GM19240 (cell line): ENCODE data around the gene ZBTB20.
A peak's percentile ranks its signal among the peaks of the same experiment; 100 is the strongest.
"Not testable (repeated sequence)": the region's sequence is repeated elsewhere in the genome, so short reads cannot be mapped to it uniquely, and the experiment has no call there.

Experiments used
- DNase-seq: peaks from one replicate; pipeline ENCODE4 v3.0.0; 2011; ENCODE audit warnings: low spot score; ENCODE audit not compliant: insufficient read length

Gene ZBTB20

DNA sequence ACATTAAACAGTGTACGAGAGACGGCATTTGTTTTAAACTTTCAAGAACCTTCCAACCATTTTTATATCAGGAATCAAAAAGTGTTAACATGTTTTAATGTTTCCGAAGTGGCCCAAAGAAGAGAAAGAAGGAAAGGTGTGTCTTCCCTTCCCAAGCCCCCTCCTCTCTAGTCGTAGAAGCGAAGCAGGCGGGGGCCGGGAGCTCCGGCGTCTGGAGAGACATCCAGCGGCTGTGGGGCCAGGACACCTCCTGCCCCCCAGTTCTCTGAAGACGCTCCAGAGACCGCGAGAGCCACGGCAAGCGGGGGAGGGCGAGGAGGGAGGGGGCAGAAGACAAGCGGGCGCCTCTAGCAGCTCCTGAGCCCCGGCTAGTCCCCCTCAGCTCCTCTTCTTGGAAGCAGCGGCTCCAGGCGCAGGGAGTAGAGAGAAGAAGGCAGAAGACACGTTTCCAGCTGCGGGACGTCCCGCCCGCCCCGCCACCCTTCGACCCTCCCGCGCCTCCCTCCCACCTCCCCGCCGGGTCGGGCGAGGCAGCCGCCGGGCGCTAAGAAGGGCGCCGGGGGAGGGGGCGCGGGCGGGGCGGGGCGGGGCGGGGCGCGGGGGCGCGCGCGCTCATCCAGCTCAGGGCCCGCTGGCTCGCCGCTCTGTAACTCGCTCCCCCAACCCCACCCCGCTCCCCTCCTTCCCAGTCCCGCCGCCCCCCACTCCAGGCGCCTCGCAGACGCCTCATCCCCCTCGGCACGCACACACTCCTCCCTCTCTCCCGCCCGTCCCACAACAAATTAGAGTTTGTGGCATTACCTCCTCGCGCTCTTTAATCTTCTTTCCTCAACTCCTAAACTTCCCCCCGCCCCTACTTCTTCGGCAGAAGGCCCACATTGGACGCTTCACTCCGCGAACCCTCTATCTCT, at the start of gene ZBTB20:
Gene ZBTB20, minus strand, starts transcription at position 871 of the 911 bp plus-strand sequence.
- DNase-seq: no peak

DNA sequence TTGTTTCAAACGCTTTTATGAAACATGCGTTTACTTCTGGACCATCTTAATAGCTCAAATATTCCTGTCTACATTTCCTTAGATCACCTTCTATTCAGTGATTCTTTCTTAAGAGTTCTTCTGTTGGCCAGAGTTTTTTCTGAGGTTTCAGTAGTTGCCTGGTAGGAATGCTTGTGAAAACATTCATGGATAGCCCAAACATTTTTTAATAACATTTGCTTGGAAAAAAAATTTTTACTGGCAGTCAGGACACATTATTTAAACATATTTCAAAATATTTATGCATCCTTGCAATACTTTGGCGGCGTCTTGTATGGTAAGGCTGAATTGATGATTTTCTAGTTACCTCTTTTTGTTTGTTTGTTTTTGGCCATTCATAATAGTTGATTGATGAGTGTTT, 47.4 kb upstream of the ZBTB20 start:
- no peak for DNase-seq

DNA sequence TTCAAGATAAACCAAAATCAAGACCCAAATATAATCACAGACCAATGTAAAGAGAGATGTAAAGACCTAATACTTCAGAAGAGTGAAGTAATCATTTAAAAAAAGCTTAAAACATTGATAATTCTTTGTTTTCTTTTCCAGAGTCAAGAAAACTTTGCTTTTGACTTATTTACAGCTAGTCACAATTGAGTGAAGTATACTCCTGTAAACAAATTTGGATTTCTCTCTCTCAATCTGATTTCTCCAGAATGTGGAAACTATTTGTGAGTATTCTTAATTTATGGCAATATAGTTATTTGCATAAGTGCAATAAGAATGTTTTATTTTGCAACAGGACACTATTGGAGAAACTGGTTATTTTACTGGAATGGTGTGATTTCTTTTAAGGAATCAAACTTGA, 43.7 kb upstream of the ZBTB20 start:
- no peak for DNase-seq

DNA sequence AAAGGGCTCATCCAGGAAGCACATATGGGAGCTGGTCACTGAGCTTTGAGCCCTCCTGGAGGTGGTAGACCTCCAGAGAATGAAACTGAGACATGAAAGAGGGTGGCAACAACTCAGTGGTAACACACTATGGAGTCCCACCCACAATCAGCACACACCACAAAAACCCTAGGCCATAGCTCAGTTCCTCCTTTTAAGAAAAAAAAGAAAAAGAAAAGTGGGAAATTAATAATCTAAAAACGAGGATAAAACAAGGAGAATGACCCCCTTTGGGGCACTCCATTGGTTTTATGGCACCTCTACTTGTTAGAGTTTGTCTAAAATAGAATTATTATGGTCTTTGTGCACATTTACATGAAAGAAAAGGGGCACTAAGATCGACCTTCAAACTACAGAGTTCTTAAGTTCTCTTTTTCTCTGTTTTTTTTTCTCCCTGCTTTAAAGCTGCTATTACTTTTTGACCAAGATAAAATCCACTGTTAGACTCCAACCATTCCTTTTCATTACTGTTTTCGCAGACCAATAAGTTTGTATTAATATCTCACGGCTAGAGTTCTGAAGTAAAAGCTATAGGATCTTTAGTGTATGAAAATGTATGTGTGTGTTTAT, 40.2 kb upstream of the ZBTB20 start:
- peak; percentile 70 for DNase-seq

DNA sequence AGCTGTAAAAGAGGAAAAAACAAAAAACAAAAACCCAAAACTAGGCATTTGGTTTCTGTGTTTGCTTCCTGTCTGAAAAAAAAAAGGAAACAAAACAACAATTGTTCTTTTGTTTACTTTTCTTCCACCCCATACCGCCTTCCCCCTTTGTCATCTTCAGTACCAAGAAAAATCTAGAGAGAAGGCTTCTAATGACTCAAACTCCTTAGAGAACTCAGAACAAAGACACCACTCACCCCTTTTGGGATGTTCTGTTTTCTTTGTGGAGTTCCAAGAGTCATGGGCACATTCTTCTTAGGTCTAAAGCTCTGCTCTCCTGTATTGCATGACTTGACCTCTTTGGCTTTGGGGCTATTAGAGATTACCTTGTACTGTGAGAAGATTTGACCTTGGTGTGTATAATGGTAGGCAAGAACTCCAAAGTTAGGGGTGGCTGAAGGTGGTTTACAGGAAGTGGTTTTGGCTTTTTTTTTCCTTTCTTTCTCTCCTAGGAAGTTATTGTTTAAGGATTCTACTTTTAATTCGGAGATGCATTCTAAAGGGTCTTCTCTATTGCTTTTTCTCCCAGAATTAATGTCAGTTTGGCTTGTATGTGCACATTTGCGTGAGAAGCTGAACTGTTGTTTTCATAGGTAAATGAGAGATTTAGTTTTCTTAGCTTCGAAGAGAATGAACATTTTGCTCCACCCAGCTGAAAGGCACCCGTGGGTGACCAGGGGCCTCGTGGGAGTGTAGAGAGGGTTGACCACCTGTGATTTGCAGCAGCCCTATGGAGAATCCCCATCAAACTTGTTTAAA, 39.5 kb upstream of the ZBTB20 start:
- no peak for DNase-seq

DNA sequence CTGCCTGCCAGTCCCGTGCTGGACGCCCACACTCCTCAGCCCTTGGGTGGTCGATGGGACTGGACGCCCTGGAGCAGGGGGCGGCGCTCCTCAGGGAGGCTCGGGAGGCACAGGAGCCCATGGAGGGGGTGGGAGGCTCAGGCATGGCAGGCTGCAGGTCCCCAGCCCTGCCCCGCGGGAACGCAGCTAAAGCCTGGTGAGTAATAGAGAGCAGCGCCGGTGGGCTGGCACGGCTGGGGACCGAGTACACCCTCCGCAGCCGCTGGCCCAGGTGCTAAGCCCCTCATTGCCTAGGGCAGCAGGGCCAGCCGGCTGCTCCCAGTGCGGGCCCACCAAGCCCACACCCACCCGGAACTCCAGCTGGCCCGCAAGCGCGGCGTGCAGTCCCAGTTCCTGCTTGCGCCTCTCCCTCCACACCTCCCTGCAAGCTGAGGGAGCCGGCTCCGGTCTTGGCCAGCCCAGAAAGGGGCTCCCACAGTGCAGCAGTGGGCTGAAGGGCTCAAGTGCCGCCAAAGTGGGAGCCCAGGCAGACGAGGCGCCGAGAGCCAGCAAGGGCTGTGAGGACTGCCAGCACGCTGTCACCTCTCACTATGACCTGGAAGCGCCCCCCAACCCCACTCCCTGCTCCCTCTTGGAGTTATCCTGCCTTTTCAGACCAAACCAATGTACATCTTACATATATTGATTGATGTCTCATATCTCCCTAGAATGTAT, 37.9 kb upstream of the ZBTB20 start:
- DNase-seq: not testable (repeated sequence)

DNA sequence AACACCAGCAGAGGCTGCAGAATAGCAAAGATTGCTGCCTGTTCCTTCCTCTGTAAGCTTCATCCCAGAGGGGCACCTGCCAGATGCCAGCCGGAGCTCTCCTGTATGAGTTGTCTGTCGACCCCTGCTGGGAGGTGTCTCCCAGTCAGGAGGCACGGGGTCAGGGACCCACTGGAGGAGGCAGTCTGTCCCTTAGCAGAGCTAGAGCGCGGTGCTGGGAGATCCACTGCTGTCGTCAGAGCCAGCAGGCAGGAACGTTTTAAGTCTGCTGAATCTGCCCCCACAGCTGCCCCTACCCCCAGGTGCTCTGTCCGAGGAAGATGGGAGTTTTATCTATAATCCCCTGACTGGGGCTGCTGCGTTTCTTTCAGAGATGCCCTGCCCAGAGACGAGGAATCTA, 31.8 kb upstream of the ZBTB20 start:
- not testable (repeated sequence) for DNase-seq

DNA sequence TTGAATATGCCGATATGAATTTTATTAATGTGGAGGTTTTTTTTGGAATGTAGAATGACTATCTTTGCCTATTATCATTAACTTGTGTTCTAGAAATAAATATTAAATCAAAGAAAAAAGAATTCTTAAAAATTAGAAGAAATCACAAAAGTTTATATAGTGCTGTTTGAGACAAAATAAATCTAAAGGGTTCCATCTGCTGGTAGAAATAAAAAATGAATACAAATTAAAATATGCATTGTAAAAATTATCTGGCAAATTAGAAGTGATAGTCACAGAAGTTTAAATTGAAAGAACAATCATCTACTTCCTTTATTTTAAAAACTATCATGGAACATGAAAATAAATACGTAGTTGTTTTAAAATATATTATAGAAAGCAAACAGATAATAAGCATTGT, 22.7 kb upstream of the ZBTB20 start:
- DNase-seq: no peak

DNA sequence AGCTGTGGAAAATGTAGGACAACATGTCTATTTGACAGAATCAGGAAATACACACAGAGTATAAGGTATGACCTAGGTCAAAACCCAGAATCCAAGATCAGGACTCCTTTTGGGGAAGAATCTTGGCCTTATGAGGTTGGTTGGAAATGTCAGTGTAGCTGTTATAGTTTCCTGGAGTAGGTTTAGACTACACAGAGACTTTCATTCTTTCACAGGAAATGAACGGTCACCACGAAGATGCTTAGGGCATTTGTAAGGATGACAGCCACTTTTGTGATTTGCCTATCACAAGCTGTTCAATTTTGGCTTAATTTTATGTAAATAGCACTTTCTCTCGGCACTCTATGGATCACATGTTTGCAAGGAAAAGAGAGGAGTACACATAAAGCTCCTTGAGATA, 18.6 kb upstream of the ZBTB20 start:
- no peak for DNase-seq

DNA sequence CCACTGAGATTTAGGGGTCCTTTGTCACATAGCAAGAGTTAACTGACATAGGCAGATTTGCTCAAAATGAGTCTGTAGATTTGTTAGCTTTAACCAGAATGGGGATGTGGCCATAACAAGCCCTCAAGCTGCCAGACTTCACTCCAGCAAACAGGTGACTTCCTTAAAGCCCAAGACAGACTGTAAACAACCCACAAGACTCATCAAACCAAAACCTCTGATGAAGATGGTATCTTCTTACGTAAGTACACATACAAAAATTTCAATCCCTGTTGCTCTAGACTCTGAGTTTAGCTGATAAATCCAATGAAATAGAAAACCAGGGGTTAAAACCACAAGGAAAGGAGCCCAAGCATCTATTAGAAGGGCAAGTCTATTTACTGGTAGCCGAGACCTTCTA, 18.2 kb upstream of the ZBTB20 start:
- no peak for DNase-seq

DNA sequence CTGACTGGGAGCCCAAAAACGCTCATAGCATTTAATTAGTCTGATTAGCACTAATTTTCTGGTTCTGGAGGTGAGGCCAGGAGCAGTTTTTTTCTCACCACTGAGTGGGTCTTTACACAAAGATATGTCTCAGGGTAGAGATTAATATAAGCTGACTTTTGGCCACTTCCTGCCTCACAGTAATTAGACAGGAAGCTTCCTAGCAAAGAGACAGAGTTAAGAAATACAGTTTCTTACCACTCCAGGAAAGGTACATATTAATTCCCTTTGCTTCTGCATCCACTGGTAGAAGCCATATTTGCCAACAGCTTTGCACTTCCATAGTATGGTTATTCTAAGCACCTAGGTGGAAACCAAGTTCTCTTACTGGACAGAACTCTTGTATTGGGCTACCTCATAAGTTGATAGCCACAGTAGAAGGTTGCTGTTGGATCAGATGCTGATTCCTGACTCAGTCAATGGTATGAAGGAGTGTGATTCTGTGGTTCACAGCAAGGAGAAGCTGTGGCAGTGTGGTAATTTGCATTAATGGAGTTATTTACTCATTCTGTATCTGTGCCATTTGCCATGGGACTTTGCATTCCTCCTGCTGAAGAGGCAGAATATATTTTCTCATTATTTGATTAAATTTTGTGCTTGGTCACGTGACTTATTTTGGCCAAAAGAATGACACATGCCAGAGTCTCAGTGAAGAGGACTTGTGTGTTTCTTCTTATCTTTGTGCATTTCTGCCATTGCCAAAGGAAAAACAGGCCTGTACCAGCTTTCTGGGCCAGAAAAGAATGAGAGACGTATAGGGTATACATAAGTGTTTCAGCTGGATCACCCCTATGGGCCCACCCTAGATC, 17.5 kb upstream of the ZBTB20 start:
- no peak for DNase-seq

DNA sequence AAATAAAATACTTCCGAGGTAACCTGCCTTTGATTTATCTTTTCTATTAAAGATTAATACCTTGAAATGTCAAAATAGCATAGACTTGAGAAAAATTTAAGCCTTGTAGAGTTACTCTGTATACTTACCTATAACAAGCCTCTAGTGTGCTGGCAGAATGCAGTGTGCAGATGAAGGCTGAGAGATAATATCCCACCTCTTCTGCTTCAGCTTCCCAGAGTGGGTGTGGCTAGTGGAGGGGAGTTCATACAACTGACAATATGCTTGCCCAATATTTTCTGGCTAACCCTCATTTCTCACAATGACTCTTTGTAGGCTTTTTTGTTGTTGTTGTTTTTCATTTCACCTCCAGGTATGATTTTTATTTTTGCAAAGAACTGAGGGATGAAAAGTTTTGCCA, 15.7 kb upstream of the ZBTB20 start:
- no peak for DNase-seq

DNA sequence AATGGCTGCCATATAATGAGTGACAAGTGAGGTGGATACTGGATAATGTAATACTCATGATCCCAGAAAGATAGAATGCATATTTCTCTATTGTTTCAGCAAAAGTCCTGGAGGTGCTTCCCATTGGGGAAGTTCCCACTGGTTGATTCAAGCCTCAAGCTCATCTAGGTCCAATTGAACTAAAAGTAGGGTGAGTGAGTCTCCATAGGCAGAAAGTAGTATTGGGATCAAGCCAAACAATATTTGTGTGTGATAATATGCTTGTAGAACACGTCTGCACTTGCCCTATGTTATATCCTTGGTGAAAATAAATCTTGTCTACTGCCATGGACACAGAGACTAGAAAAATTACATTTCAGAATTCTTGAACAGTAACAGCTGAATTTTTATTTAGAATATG, 14.8 kb upstream of the ZBTB20 start:
- no peak for DNase-seq

DNA sequence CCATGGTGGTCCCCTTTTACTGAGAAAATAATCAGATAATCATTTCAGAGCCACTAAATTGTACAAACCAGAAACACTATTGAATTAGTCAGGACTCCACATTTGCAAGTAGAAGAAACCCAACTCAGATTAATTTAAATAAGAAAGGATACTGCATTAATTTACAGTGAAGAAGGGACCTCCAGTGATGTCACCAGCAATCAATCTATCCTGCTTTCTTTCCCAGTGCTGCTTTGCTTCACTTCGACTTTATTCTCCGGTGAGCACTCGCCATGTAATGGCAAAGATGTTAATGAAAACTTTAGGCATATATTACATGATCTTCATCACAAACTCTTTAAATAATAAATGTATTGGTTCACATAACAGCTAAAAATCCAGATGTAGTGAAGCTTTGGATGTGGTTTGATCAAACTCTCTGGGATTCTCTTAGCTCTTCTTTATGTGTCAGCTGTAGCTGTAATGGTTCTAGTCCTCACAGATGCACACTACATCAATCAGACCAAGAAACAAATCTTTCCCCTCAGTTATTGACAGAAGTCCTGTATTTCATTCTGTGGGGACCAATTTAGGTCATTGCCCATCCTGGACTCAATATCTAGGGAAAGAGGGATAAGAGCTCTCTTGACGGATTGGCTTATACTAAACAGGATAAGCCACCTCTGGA, 14.2 kb upstream of the ZBTB20 start:
- no peak for DNase-seq

DNA sequence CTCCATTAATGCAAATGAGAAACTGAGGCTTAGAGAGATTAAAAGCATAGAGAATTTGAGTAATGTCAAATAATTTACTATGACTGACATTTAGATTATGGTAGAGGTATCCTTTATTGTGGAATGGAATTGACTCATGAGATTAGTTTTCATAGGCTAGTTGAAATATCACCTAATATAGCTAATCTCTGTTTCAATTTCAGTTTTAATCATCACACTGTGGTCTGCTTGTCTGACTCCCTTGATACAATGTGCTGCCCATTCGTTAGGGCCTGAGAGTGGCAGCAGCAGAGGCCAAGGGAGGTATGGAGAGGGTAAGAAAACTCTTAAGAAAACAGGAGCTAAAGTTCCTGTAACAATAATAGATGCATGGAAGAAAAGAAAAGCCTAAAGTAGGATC, 13.2 kb upstream of the ZBTB20 start:
- DNase-seq: peak; percentile 1

DNA sequence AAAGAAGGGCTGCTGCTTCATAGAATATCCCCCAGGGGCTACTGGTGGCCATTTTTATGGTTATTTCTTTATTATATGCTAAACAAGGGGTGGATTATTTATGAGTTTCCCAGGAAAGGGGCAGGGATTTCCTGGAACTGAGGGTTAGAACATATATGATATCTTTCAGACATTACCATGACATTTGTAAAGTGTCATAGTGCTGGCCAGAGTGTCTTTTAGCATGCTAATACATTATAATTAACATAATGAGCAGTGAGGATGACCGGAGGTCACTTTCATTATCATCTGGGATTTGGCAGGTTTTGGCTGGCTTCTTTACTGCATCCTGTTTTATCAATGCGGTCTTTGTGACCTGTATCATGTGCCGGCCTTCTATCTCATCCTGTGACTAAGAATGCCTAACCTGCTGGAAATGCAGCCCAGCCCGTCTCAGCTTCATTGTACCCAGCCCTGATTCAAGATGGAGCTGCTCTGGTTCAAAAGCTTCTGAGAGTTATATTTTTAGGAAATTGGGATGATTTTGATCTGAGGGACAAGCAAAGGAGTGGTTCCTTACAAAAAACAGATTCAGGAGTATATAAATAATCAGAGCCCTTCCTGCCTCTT, 9.1 kb upstream of the ZBTB20 start:
- DNase-seq: no peak

DNA sequence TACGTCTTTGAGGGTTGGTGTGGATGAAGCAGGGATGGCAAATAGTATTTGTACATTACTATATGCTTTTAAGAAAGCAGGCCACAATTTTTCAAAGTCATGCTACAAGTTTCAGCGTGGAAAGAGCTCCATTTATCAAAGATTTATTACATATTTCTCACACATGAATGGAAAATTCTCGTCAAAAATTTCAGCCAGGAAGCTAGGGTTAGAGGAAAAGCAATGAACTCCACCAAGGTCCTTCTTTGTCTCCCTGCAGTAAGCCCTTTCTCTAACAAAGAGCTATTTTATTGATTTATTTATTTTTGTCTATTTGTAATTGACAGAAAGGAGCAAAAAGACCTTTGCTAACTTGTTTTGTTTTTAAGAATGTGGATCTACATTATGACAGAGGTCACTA, 7.5 kb upstream of the ZBTB20 start:
- no peak for DNase-seq

DNA sequence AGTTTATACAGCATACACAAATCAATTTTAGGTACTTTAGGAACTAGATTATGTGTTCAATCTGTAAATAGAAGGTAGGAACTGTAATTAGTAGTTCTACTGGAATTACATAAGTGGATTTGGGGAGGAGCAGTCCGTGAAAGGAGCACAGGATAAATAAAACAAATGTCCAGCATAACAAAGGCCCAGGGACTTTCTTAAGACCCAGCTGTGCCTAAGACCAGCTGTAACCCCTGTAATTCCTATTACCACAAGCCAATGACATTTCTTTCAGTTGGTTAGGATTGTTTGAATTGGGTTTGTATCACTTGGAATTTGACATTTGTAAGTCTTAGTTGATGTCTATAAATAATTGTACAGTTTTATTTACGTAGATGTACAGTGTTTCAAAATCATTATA, 4.8 kb upstream of the ZBTB20 start:
- DNase-seq: no peak

DNA sequence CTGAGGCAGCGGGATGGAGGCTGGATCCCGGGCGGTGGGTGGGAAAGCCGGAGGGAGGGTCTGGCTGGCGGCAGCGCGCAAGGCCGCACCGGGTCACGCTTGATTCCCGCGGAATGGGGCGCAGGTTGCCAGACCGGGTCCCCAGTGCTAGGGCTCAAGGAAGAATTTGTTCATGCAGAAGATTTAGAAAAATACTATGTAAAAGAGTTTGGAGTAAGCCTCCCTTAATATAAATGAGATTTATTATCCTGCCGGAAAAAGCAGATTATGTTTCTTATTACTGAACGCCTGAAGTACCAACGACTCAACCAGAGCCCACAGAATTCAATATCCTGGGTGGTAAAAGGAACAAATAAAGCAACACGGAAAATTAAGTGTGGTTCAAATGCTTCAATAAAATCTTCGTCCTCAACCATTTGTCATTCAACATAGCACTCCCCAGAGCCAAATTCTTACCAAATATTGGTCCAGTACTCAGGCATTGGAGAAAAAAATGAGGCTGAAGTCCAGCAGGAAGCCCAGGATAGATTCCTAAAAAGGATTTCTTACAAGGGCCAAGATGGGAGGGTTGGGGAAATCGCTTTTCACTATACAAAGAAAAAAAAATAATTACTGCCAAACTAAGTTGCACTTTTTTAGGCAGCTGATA, 1.2 kb upstream of the ZBTB20 start:
- DNase-seq: no peak
